Adipocyte (in vitro differentiated cells): ENCODE data around the gene FANCE.
A peak's percentile ranks its signal among the peaks of the same experiment; 100 is the strongest.
"Not testable (repeated sequence)": the region's sequence is repeated elsewhere in the genome, so short reads cannot be mapped to it uniquely, and the experiment has no call there.

ENCODE experiments used
- DNase-seq: peaks from one replicate; pipeline ENCODE4 v3.0.0-alpha.2; 2015; ENCODE audit warnings: low read depth
- H3K27me3 ChIP-seq: replicated peaks from 2 replicates; pipeline ENCODE4 v1.7.0; 2013; ENCODE audit warnings: mild to moderate bottlenecking, low read length, moderate library complexity; ENCODE audit not compliant: control insufficient read depth, insufficient read depth
- H3K36me3 ChIP-seq: 2 replicates; pipeline ENCODE4 v1.7.0; 2013; ENCODE audit warnings: low read length, mild to moderate bottlenecking, moderate library complexity; ENCODE audit not compliant: control insufficient read depth, insufficient read depth, severe bottlenecking
- H3K4me1 ChIP-seq: 2 replicates; pipeline ENCODE4 v1.7.0; 2013; ENCODE audit warnings: mild to moderate bottlenecking, low read length, moderate library complexity; ENCODE audit not compliant: control insufficient read depth, insufficient read depth
- H3K4me3 ChIP-seq: 2 replicates; pipeline ENCODE4 v1.7.0; 2013; ENCODE audit warnings: mild to moderate bottlenecking, low read length, moderate library complexity
- H3K9ac ChIP-seq: 2 replicates; pipeline ENCODE4 v1.7.0; 2013; ENCODE audit warnings: mild to moderate bottlenecking, low read length, moderate library complexity
- H3K9me3 ChIP-seq: 2 replicates; pipeline ENCODE4 v1.7.0; 2013; ENCODE audit warnings: mild to moderate bottlenecking, low read length, moderate library complexity; ENCODE audit not compliant: control insufficient read depth

The FANCE gene

GRCh38 chr6:35506536-35506935, 54.4 kb downstream of the FANCE start:
- no peaks in the 10 kb centered on the region for H3K36me3 ChIP-seq
- no peak for DNase-seq

GRCh38 chr6:35507221-35507620, 55.1 kb downstream of the FANCE start:
- DNase-seq = peak; percentile 34
- H3K4me1 ChIP-seq = peaks cover 4% of the 10 kb centered on the region
- no peak overlapping the region for H3K4me3 ChIP-seq
- no peak overlapping the region for H3K9ac ChIP-seq
- H3K27me3 ChIP-seq = peaks cover 57% of the 10 kb centered on the region
- no peaks in the 10 kb centered on the region for H3K36me3 ChIP-seq
- H3K9me3 ChIP-seq = peaks cover 3% of the 10 kb centered on the region

More at GRCh38 chr6:35506536-35506935, 54.4 kb downstream of the FANCE start:
- Histone ChIP-seq H3K4me1 (peaks cover 3% of the 10 kb centered on the region), H3K27me3 (peaks cover 54% of the 10 kb centered on the region), H3K4me3 (no peak overlapping the region), H3K9me3 (peaks cover 3% of the 10 kb centered on the region), H3K9ac (no peak overlapping the region)

GRCh38 chr6:35508027-35508426, 55.9 kb downstream of the FANCE start:
- no peak for DNase-seq
- Histone ChIP-seq H3K4me1 (peaks cover 4% of the 10 kb centered on the region), H3K9ac (no peak overlapping the region), H3K36me3 (no peaks in the 10 kb centered on the region), H3K9me3 (peaks cover 3% of the 10 kb centered on the region), H3K4me3 (no peak overlapping the region), H3K27me3 (peaks cover 64% of the 10 kb centered on the region)

- H3K9ac ChIP-seq = no peak overlapping the region
- no peak for DNase-seq
- no peak overlapping the region for H3K4me3 ChIP-seq
- peaks cover 4% of the 10 kb centered on the region for H3K4me1 ChIP-seq
- peaks cover 3% of the 10 kb centered on the region for H3K9me3 ChIP-seq
- no peaks in the 10 kb centered on the region for H3K36me3 ChIP-seq
- peaks cover 64% of the 10 kb centered on the region for H3K27me3 ChIP-seq
Observed at GRCh38 chr6:35508542-35508941, 56.4 kb downstream of the FANCE start.

- no peak overlapping the region for H3K9ac ChIP-seq
- no peak overlapping the region for H3K4me3 ChIP-seq
- H3K9me3 ChIP-seq = peaks cover 3% of the 10 kb centered on the region
- H3K36me3 ChIP-seq = no peaks in the 10 kb centered on the region
- DNase-seq = no peak
- H3K27me3 ChIP-seq = peaks cover 45% of the 10 kb centered on the region
- H3K4me1 ChIP-seq = peaks cover 4% of the 10 kb centered on the region
Observed at GRCh38 chr6:35510916-35511561, 58.9 kb downstream of the FANCE start.

GRCh38 chr6:35511562-35511941, 59.4 kb downstream of the FANCE start:
- H3K36me3 ChIP-seq = no peaks in the 10 kb centered on the region
- DNase-seq = no peak
- peaks cover 3% of the 10 kb centered on the region for H3K9me3 ChIP-seq
- no peak overlapping the region for H3K4me3 ChIP-seq
- peaks cover 39% of the 10 kb centered on the region for H3K27me3 ChIP-seq
- no peak overlapping the region for H3K9ac ChIP-seq
- peaks cover 4% of the 10 kb centered on the region for H3K4me1 ChIP-seq

GRCh38 chr6:35512006-35512405, 59.9 kb downstream of the FANCE start:
- H3K9me3 ChIP-seq = no peaks in the 10 kb centered on the region
- no peak overlapping the region for H3K4me3 ChIP-seq
- H3K36me3 ChIP-seq = no peaks in the 10 kb centered on the region
- no peak for DNase-seq
- H3K27me3 ChIP-seq = peaks cover 36% of the 10 kb centered on the region
- no peak overlapping the region for H3K9ac ChIP-seq
- peaks cover 4% of the 10 kb centered on the region for H3K4me1 ChIP-seq

- Histone ChIP-seq H3K9ac (no peak within 1 kb of the TSS), H3K27me3 (peaks cover 36% of the 10 kb centered on the region), H3K4me3 (no peak within 1 kb of the TSS), H3K9me3 (no peaks in the 10 kb centered on the region), H3K4me1 (peaks cover 4% of the 10 kb centered on the region), H3K36me3 (no peaks in the 10 kb centered on the region)
- no peak for DNase-seq
Observed at GRCh38 chr6:35512740-35513139, 60.6 kb downstream of the FANCE start, which contains the start of gene TULP1. TSS of gene TULP1 (minus strand) at chr6:35512896. CDS start at chr6:35512858, 38 bp downstream.

GRCh38 chr6:35514587-35514986, 62.4 kb downstream of the FANCE start:
- Histone ChIP-seq H3K9ac (no peak overlapping the region), H3K4me3 (no peak overlapping the region), H3K4me1 (peaks cover 4% of the 10 kb centered on the region), H3K9me3 (no peaks in the 10 kb centered on the region), H3K27me3 (peaks cover 29% of the 10 kb centered on the region), H3K36me3 (no peaks in the 10 kb centered on the region)
- no peak for DNase-seq

- H3K4me3 ChIP-seq, H3K9ac ChIP-seq, H3K4me1 ChIP-seq, H3K9me3 ChIP-seq, DNase-seq, H3K36me3 ChIP-seq: not testable (repeated sequence)
- peaks cover 20% of the 10 kb centered on the region for H3K27me3 ChIP-seq
Observed at GRCh38 chr6:35515939-35516338, 63.8 kb downstream of the FANCE start.
